Measurements from ENCODE around the gene CCR5AS.
A peak's percentile ranks its signal among the peaks of the same experiment; 100 is the strongest.
"Not testable (repeated sequence)": the region's sequence is repeated elsewhere in the genome, so short reads cannot be mapped to it uniquely, and the experiment has no call there.

The CCR5AS gene

DNA sequence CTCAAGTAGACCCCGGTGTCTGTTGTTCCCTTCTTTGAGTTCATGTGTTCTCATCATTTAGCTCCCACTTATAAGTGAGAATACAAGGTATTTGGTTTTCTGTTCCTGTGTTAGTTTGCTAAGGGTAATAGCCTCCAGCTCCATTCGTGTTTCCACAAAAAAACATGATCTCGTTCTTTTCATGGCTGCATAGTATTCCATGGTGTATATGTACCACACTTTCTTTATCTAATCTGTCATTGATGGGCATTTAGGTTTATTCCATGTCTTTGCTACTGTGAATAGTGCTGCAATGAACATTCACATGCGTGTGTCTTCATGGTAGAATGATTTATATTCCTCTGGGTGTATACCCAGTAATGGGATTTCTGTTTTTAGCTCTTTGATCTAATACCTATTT, 4.0 kb downstream of the CCR5AS start:
- DNase-seq; H2BK15ac ChIP-seq (ENCODE audit: low read depth, poor library complexity, severe bottlenecking); H3K79me1 ChIP-seq (replicated peaks; ENCODE audit: low read length, poor library complexity, severe bottlenecking); H3K27ac ChIP-seq (ENCODE audit: low read length, poor library complexity, severe bottlenecking); H3K14ac ChIP-seq (ENCODE audit: low read length in 2 of 2); H2BK120ac ChIP-seq (ENCODE audit: low read depth, low read length); H3K4ac ChIP-seq (ENCODE audit: low read depth in 1 of 2, low read length in 2 of 2); H3K4me1 ChIP-seq (ENCODE audit: control insufficient read depth, insufficient read depth, low read depth, low read length); H3K23ac ChIP-seq (ENCODE audit: low read length in 2 of 2); H3K4me2 ChIP-seq (ENCODE audit: low read length, poor library complexity, severe bottlenecking); H4K8ac ChIP-seq (ENCODE audit: low read length); H3K9ac ChIP-seq (ENCODE audit: low read length); H3K27me3 ChIP-seq (ENCODE audit: control insufficient read depth in 1 of 2, insufficient read depth in 1 of 2, low read length in 2 of 2); H2AK5ac ChIP-seq (ENCODE audit: low read length, severe bottlenecking); H3K18ac ChIP-seq (ENCODE audit: low read depth in 1 of 2, low read length in 2 of 2); H2BK5ac ChIP-seq (ENCODE audit: low read depth, low read length, poor library complexity, severe bottlenecking); H3K4me3 ChIP-seq (ENCODE audit: insufficient read depth in 1 of 2, low read depth in 1 of 2, low read length in 2 of 2); H3K36me3 ChIP-seq (ENCODE audit: control insufficient read depth in 1 of 2, insufficient read depth in 2 of 2, low read depth in 1 of 2, low read length in 2 of 2); H2AFZ ChIP-seq (ENCODE audit: low read depth, low read length); H2BK12ac ChIP-seq (ENCODE audit: low read length in 2 of 2); H3K9me3 ChIP-seq (ENCODE audit: control insufficient read depth, low read length); H4K91ac ChIP-seq (ENCODE audit: low read length): not testable (repeated sequence)
- 100% methylated on average over 1 of the region's 4 CpGs for WGBS

DNA sequence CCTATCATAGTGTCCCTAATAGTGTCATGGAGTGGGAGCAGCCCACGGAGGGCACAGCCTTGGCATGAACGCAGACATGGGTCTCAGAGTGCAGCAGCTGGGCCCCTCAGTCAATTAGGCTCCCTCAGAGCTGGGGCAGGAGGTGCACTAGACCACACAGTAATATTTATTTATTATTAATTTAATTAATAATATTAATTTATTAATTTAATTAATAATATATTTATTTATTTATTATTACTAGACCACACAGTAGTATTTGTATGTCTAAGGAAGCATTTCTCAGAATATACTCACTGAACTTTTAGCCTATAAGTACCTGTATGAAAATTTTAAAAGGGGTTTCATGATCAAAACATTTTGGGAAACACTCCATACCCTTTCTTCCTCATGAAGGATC, 5.3 kb downstream of the CCR5AS start:
- H2BK120ac ChIP-seq (ENCODE audit: low read depth, low read length) = no peak overlapping the region
- peaks cover 0 to 21% of the 10 kb centered on the region in 2 experiments for H3K27me3 ChIP-seq (ENCODE audit: control insufficient read depth in 1 of 2, insufficient read depth in 1 of 2, low read length in 2 of 2)
- H2AFZ ChIP-seq (ENCODE audit: low read depth, low read length) = no peak overlapping the region
- H3K27ac ChIP-seq (ENCODE audit: low read length, poor library complexity, severe bottlenecking) = no peak overlapping the region
- no peak overlapping the region for H4K91ac ChIP-seq (ENCODE audit: low read length)
- H3K4me2 ChIP-seq (ENCODE audit: low read length, poor library complexity, severe bottlenecking) = no peak overlapping the region
- H3K14ac ChIP-seq (ENCODE audit: low read length in 2 of 2) = peak overlapping the region in 1 of 2 experiments; percentile 51
- H3K18ac ChIP-seq (ENCODE audit: low read depth in 1 of 2, low read length in 2 of 2) = no peak overlapping the region
- peaks cover 2% of the 10 kb centered on the region for H3K4me1 ChIP-seq (ENCODE audit: control insufficient read depth, insufficient read depth, low read depth, low read length)
- H3K4me3 ChIP-seq (ENCODE audit: insufficient read depth in 1 of 2, low read depth in 1 of 2, low read length in 2 of 2) = no peak overlapping the region
- H3K4ac ChIP-seq (ENCODE audit: low read depth in 1 of 2, low read length in 2 of 2) = no peak overlapping the region
- no peaks in the 10 kb centered on the region for H3K9me3 ChIP-seq (ENCODE audit: control insufficient read depth, low read length)
- no peak overlapping the region for H2AK5ac ChIP-seq (ENCODE audit: low read length, severe bottlenecking)
- no peak overlapping the region for H2BK5ac ChIP-seq (ENCODE audit: low read depth, low read length, poor library complexity, severe bottlenecking)
- H3K23ac ChIP-seq (ENCODE audit: low read length in 2 of 2) = no peak overlapping the region
- no peak overlapping the region for H2BK15ac ChIP-seq (ENCODE audit: low read depth, poor library complexity, severe bottlenecking)
- peak overlapping the region in 1 of 2 experiments; percentile 57 for H2BK12ac ChIP-seq (ENCODE audit: low read length in 2 of 2)
- no peak for DNase-seq
- H4K8ac ChIP-seq (ENCODE audit: low read length) = no peak overlapping the region
- H3K36me3 ChIP-seq (ENCODE audit: control insufficient read depth in 1 of 2, insufficient read depth in 2 of 2, low read depth in 1 of 2, low read length in 2 of 2) = no peaks in the 10 kb centered on the region
- H3K79me1 ChIP-seq (replicated peaks; ENCODE audit: low read length, poor library complexity, severe bottlenecking) = no peaks in the 10 kb centered on the region
- H3K9ac ChIP-seq (ENCODE audit: low read length) = no peak overlapping the region
- 100% methylated on average over 1 of the region's 2 CpGs for WGBS

DNA sequence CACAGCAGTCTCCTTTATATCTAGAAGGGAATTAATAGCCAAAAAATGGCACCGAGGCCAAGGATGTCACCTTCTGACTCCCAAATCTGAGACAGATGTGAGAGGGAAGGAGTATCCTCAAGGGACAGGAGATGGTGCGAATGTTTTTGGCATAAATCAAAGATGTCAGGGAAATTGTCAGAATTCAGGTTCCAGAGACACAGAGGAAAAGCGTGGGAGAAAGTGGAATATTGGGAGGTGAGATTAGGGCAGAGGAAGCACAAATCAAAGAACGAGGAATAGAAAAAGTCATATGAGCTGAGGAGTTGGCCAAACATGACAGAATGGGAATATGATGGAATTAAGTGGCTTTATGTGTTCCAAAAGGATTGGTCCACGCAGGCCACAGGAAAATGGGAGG, 6.0 kb downstream of the CCR5AS start:
- WGBS = 92% methylated on average over 5 of the region's 5 CpGs
- H3K4me2 ChIP-seq (ENCODE audit: low read length, poor library complexity, severe bottlenecking) = no peak overlapping the region
- H3K79me1 ChIP-seq (replicated peaks; ENCODE audit: low read length, poor library complexity, severe bottlenecking) = no peaks in the 10 kb centered on the region
- no peaks in the 10 kb centered on the region for H3K36me3 ChIP-seq (ENCODE audit: control insufficient read depth in 1 of 2, insufficient read depth in 2 of 2, low read depth in 1 of 2, low read length in 2 of 2)
- no peaks in the 10 kb centered on the region for H3K4me1 ChIP-seq (ENCODE audit: control insufficient read depth, insufficient read depth, low read depth, low read length)
- H3K9ac ChIP-seq (ENCODE audit: low read length) = no peak overlapping the region
- no peak overlapping the region for H3K27ac ChIP-seq (ENCODE audit: low read length, poor library complexity, severe bottlenecking)
- no peak overlapping the region for H2BK15ac ChIP-seq (ENCODE audit: low read depth, poor library complexity, severe bottlenecking)
- no peak overlapping the region for H3K18ac ChIP-seq (ENCODE audit: low read depth in 1 of 2, low read length in 2 of 2)
- H3K4ac ChIP-seq (ENCODE audit: low read depth in 1 of 2, low read length in 2 of 2) = no peak overlapping the region
- H4K8ac ChIP-seq (ENCODE audit: low read length) = no peak overlapping the region
- no peak overlapping the region for H3K14ac ChIP-seq (ENCODE audit: low read length in 2 of 2)
- no peaks in the 10 kb centered on the region for H3K9me3 ChIP-seq (ENCODE audit: control insufficient read depth, low read length)
- DNase-seq = no peak
- no peak overlapping the region for H4K91ac ChIP-seq (ENCODE audit: low read length)
- H3K27me3 ChIP-seq (ENCODE audit: control insufficient read depth in 1 of 2, insufficient read depth in 1 of 2, low read length in 2 of 2) = peaks cover under 1 to 26% of the 10 kb centered on the region in 2 experiments
- no peak overlapping the region for H3K23ac ChIP-seq (ENCODE audit: low read length in 2 of 2)
- no peak overlapping the region for H2AFZ ChIP-seq (ENCODE audit: low read depth, low read length)
- H3K4me3 ChIP-seq (ENCODE audit: insufficient read depth in 1 of 2, low read depth in 1 of 2, low read length in 2 of 2) = no peak overlapping the region
- H2BK5ac ChIP-seq (ENCODE audit: low read depth, low read length, poor library complexity, severe bottlenecking) = no peak overlapping the region
- H2BK120ac ChIP-seq (ENCODE audit: low read depth, low read length) = no peak overlapping the region
- H2BK12ac ChIP-seq (ENCODE audit: low read length in 2 of 2) = no peak overlapping the region
- H2AK5ac ChIP-seq (ENCODE audit: low read length, severe bottlenecking) = no peak overlapping the region

DNA sequence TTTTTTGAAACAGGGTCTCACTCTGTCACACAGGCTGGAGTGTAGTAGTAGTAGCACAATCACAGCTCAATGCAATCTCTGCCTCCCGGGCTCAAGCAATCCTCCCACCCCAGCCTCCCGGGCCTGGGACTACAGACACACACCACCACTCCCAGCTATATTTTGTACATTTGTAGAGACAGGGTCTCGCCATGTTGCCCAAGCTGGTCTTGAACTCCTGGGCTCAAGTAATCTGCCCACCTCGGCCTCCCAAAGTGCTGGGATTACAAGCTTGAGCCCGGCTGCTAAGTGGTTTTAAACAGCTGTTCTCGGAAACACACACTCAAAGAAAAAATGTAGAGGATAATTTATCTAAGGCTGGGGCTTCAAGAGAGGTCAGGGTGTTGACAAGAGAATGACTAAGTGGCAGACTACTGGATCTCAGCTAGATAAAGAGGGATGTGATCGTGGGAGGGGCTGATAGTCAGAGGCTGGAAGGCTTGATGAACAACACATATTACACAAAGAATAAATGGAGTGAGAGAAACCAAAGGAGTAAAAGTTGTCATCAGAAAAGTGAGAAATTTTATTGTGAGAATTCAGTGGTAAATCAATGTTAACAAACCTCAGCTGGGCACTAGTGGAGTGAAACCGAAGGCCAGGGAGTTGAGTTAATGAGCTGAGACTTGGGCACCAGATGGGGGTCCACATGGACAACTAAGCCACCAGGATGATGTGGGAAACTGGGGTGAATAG, 6.7 kb downstream of the CCR5AS start:
- Histone ChIP-seq H3K9ac (ENCODE audit: low read length) (no peak overlapping the region), H3K27me3 (ENCODE audit: control insufficient read depth in 1 of 2, insufficient read depth in 1 of 2, low read length in 2 of 2) (peaks cover 7 to 31% of the 10 kb centered on the region in 2 experiments), H4K91ac (ENCODE audit: low read length) (no peak overlapping the region), H2BK12ac (ENCODE audit: low read length in 2 of 2) (no peak overlapping the region), H2BK120ac (ENCODE audit: low read depth, low read length) (no peak overlapping the region), H3K18ac (ENCODE audit: low read depth in 1 of 2, low read length in 2 of 2) (no peak overlapping the region), H3K4me3 (ENCODE audit: insufficient read depth in 1 of 2, low read depth in 1 of 2, low read length in 2 of 2) (no peak overlapping the region), H3K27ac (ENCODE audit: low read length, poor library complexity, severe bottlenecking) (no peak overlapping the region), H3K14ac (ENCODE audit: low read length in 2 of 2) (no peak overlapping the region), H2BK15ac (ENCODE audit: low read depth, poor library complexity, severe bottlenecking) (no peak overlapping the region), H3K4me1 (ENCODE audit: control insufficient read depth, insufficient read depth, low read depth, low read length) (no peaks in the 10 kb centered on the region), H3K4me2 (ENCODE audit: low read length, poor library complexity, severe bottlenecking) (no peak overlapping the region), H2AK5ac (ENCODE audit: low read length, severe bottlenecking) (no peak overlapping the region), H3K23ac (ENCODE audit: low read length in 2 of 2) (peak overlapping the region in 1 of 2 experiments; percentile 49), H4K8ac (ENCODE audit: low read length) (no peak overlapping the region), H3K79me1 (replicated peaks; ENCODE audit: low read length, poor library complexity, severe bottlenecking) (no peaks in the 10 kb centered on the region), H2BK5ac (ENCODE audit: low read depth, low read length, poor library complexity, severe bottlenecking) (no peak overlapping the region), H2AFZ (ENCODE audit: low read depth, low read length) (no peak overlapping the region), H3K36me3 (ENCODE audit: control insufficient read depth in 1 of 2, insufficient read depth in 2 of 2, low read depth in 1 of 2, low read length in 2 of 2) (no peaks in the 10 kb centered on the region), H3K4ac (ENCODE audit: low read depth in 1 of 2, low read length in 2 of 2) (no peak overlapping the region), H3K9me3 (ENCODE audit: control insufficient read depth, low read length) (no peaks in the 10 kb centered on the region)
- peak; percentile 79 for DNase-seq
- 33% methylated on average over 8 of the region's 8 CpGs for WGBS
